Renal cortex interstitium (tissue), 11 donors: ENCODE measurements around the gene TUBE1. TPM values are rescaled to one million over a fixed set of nuclear protein-coding genes. Genes with fewer than 3 reads are reported as not detected.
A peak's percentile ranks its signal among the peaks of the same experiment; 100 is the strongest.

Experiments used
- DNase-seq, 11 donors: peaks; one replicate each; pipeline ENCODE4 v3.0.0-alpha.2; 2013; ENCODE audit warnings: low read depth in 9 of 11, low spot score in 4 of 11; ENCODE audit errors: extremely low read depth in 1 of 11
- polyA plus RNA-seq, 3 donors: library from polyadenylated mRNA; unstranded; fragments of 120-200 nt; gene quantifications; one replicate each; pipeline ENCODE4 v1.2.1, GENCODE V29; 2013; ENCODE audit not compliant: insufficient read length in 3 of 3

TUBE1 gene
- polyA plus RNA-seq, 3 donors: 25.9 to 50.8 (median 32.1) TPM

DNA sequence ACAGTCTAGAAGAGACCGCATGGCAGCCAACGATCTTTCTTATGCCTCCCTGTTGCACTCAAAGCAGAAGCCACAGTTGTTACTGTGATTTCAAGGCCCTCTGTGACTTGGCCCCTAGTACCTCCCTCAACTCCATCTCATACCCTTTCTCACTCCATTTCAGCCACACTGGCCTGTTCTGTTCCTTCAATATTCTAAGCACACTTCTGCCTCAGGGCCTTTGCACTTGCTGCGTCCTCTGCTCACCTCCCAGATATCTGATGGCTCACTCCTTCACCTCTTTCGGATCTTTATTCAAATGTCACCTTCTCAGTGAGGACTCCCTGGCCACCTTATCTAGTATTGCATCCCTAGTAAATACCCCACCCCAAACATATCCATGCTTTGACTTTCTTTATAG lies 62.8 kb downstream of the TUBE1 start:
- no peak for DNase-seq

DNA sequence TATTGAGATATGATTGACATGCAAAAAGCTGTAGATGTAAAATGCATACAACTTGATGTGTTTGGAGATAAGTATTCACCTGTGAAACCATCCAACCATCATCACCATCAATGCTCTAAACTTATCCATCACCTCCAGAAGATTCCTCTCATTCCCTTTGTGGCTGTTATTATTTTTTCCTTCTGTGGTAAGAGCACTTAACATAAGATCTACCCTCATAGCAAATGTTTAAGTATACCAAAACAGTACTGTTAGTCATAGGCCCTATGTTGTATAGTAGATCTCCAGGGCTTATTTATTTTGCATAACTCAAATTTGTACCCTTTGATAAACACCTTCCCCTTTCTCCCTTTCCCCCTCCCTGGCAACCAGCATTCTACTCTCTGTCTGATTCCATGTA lies 64.5 kb downstream of the TUBE1 start:
- no peak for DNase-seq

DNA sequence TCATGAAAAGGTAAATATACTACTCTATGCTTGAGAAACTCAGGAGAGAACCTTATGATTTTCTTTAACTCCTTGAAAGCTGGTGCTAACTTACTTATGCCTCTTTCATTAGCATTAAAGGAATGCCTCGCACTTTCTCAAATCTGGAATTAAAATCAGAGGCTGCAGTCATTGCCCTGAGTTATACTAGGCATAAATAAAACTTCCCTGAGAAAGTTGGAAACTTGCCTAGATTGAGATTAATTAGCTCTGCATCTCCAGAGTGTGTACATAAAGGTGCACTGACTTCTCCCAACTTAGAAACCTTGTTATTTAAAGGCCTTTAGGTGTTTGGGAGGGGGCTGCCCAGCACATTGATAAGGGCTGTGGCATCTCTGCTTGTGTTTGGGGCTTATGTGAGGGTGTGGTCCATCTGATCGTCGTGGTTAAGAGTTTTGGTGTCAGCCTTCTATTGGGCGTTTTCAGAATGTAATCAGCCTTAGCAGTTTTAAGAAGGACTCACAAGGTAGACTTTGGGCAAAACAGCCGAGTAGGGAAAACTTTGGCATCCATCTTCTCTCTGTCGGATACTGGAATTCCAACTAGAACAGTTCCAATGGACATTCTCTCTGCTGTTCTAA lies 65.5 kb downstream of the TUBE1 start:
- DNase-seq: peak in 2 of 11 donors; percentile 43 to 51

Other genes starting within 250 kb of the TUBE1 start
- 100 to 1,000 TPM; 137 to 177 (median 176) TPM for gene FYN, start 214.0 kb downstream of the TUBE1 start, polyA plus RNA-seq
- 1 to 10 TPM; 2.5 to 3.8 (median 3.3) TPM for gene CCN6, start 33.4 kb downstream of the TUBE1 start, polyA plus RNA-seq
- 10 to 100 TPM; 39.9 to 47.9 (median 44.4) TPM for gene FAM229B, start 109 bp upstream of the TUBE1 start, polyA plus RNA-seq
- 100 to 1,000 TPM in 1 of 3 donors, 10 to 100 TPM in 2; 83.5 to 101 (median 97.8) TPM for gene LAMA4, start 167.1 kb upstream of the TUBE1 start, polyA plus RNA-seq